NOMO-1 treated with dmso at 0.1 percent for 144 hours (cell line): ENCODE measurements around the gene AQP1.

Source experiments
- DNase-seq: peaks from one replicate; lab custom pipeline; 2025; ENCODE audit not compliant: unreplicated experiment; lab: John Stamatoyannopoulos, UW

AQP1 gene

GRCh38 chr7:30971440-30971839, 59.8 kb downstream of the AQP1 start:
- DNase-seq: no peak

DNA sequence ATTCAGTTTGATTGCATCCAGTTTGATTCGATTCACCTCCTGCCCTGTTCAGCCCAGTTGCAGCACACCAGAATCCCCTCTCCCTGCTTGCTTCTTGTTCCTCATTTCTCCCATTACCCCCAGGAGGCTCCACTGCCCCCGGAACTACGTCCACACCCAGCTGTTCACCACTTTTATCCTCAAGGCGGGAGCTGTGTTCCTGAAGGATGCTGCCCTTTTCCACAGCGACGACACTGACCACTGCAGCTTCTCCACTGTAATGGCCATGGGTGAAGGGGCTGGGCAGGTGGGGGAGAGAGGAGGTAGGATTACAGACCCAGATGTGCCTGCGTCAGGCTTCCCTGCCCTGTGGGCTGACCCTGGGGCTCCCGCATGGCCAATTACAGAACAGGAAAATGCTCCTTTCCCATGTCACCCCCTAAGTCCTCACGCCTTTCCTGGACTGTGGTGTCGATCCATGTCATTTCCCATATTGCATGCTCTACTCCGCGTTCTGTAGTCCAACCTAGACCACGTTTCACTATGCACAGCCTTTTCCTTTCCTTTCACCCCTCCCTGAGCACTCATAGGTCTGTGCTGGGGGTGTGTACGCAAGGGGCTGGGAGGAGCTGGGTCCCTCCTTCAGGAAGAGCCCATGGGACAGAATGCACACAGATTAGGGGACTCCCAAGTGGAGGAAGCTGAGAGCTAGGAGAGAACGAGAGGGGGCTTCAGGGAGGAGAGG, 60.3 kb downstream of the AQP1 start:
- DNase-seq: no peak

- DNase-seq: no peak
Measured at GRCh38 chr7:30973292-30973691, 61.6 kb downstream of the AQP1 start.

GRCh38 chr7:30973791-30974604, 62.3 kb downstream of the AQP1 start:
- DNase-seq: no peak

GRCh38 chr7:30974605-30975255, 63.1 kb downstream of the AQP1 start:
- DNase-seq: no peak
